CD4-positive, alpha-beta T cell treated with Interferon gamma for 1 hour (primary cell): ENCODE measurements around the gene LRRC8E.
"Not testable (repeated sequence)": the region's sequence is repeated elsewhere in the genome, so short reads cannot be mapped to it uniquely, and the experiment has no call there.

ENCODE experiments used
- DNase-seq: peaks from one replicate; pipeline ENCODE4 v3.0.0-alpha.2; 2020

The LRRC8E gene

DNA sequence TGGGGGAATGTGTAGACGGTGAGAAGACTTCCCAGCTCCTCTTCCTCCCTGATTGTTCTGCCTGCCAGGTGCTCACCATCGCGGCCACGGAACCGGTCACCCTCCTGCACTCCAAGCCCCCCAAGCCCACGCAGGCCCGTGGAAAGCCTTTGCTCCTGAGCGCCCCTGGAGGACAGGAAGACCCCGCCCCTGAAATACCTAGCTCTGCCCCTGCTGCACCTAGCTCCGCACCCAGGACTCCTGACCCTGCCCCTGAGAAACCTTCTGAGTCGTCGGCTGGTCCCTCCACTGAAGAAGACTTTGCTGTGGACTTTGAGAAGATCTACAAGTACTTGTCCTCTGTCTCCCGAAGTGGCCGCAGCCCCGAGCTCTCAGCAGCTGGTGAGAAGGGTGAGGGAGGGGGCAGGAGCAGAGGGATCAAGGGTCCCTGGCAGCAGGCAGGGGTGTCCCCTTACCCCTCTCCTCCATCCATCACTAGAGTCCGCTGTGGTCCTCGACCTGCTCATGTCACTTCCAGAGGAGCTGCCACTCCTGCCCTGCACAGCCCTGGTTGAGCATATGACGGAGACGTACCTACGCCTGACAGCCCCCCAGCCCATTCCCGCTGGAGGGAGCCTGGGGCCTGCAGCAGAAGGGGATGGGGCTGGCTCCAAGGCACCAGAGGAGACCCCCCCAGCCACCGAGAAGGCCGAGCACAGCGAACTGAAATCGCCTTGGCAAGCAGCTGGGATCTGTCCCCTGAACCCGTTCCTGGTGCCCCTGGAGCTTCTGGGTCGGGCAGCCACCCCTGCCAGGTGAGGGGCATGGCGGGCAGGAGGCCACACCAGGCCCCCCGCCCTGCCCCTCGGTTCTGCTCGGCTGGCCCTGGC is 33.9 kb downstream of the LRRC8E start:
- DNase-seq, result no peak

DNA sequence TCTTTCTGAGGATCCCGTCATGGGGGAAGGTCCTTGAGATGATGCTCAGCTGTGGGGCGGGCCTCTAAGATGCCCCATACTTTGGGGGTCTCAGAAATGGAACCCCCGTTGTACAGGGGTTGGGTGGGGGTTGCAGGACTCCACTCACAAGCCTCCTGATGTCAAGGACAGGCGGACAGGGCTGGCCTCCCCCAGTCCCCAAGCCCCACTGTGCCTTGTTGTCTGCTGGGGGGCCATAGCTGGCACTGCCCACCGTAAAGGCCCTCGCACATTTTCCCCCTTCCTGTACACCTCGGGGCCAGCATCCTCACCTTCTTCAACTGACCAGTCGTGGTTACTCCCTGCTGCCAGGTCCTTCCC is 34.5 kb downstream of the LRRC8E start:
- DNase-seq, result no peak

DNA sequence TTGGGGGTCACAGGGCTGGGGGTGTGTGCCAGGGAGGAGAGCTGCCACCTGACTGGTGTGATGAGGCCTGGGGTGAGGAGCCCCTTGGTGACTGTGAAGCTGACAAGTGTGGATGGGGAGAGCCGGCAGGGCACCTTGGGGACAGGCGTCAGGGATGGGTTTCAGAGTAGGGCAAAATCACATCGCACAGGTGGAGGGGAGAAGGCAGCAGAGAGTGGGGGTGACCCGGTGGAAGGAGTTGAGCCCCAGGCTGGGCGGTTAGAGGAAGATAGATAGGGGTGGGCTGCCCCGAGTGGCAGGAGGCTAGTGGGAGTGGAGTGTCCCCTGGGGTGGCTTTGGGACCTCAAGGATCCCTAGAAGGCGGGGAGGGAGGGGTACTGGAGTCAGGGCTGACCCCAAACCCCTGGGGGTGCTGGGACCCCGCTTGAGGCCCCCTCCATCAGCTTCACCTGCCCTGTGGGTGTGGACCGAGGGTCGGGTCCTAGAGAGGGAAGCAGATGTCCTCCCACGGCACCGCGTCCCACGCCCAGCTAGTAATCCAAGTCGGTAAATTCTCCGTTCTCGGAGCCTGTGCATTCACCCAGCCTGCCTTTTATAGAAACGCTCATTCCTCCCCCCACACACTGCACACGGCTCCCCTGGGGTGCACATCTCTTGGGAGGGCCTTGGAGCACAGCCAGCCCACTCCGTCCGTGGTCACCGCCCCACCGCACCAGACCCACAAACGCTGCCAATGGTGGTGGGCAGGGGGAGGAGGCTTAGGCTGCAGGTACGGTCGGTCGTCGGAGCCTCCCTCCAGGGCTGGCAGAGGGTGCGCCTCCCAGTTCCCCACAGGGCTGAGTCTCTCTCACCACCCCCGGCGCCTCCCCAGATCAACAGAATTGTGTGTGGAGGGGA is 35.2 kb downstream of the LRRC8E start:
- no peak for DNase-seq

DNA sequence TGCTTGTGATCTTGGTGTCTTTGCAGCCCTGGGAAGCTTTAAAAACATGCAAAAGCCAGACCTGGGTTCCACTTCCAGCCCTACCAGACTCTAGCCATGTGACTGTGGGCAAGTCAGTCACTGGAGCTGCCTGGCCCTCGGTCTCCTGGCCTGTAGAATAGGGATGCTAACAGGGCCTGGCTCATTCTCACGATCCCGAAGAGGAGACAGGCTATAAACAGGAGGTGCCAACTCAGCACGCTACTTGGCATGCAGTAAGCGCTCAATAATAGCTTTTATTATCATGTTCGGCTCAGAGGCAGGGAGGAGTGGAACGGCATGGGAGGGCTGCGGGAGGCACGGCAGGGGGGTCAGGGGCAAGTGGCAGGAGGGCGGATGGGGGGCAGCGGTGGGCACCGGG is 35.9 kb downstream of the LRRC8E start:
- no peak for DNase-seq

DNA sequence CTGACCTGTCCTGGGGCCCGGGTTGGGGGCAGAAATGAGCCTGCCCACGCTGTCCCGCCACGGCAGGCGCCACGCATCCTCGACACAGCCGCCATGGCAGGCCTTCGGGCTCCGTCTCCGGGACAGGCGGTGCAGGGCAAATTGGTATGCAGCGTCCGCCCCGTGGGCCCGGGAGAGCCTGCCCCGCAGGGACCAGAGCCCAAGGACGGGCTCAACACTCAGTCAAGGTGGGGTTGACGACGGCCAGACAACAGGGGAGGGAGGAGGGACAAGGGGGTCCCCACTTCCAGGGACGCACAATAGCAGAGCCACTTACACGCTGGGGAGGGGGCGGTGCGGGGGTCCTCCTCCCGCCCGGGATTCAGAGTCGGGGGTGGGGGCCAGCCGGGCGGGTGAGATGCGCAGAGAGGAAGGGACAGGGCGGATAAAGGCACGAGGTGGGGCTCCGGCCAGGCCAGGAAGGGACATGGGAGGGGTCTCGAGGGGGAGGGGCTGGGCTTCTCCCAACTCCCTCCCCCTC is 36.4 kb downstream of the LRRC8E start:
- DNase-seq, result no peak

DNA sequence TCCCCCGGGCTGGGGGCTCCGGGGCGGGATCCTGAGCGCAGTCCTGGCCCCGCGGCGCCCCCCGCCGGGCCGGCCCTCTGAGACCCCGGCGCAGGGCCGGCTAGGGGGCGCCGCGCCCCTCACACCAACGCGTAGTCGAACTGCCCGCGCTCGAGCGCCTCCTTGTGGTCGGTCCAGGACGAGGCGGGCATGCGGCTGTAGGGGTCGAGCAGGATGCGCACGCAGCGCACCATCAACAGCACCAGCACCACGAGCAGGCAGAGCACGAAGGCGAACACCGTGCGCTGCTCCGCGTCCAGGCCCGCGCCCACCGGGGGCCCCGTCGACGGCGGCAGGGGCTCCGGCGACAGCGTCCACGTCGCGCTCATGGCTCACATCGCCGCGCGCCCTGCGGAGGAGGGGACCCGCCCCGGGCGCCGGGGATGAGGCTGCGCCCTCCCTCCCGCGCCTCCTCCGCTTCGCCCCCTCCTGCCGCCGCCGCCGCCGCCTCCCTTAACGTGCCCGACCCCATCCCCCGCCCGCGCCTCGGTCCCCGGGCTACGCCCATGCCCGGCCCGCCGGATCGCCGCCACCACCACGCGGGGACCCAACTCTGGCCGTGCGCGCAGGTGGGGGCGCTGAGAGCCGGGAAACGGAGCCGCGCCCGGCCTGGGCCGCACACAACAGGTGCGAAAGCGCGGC is 37.0 kb downstream of the LRRC8E start:
- peak; percentile 79 for DNase-seq

DNA sequence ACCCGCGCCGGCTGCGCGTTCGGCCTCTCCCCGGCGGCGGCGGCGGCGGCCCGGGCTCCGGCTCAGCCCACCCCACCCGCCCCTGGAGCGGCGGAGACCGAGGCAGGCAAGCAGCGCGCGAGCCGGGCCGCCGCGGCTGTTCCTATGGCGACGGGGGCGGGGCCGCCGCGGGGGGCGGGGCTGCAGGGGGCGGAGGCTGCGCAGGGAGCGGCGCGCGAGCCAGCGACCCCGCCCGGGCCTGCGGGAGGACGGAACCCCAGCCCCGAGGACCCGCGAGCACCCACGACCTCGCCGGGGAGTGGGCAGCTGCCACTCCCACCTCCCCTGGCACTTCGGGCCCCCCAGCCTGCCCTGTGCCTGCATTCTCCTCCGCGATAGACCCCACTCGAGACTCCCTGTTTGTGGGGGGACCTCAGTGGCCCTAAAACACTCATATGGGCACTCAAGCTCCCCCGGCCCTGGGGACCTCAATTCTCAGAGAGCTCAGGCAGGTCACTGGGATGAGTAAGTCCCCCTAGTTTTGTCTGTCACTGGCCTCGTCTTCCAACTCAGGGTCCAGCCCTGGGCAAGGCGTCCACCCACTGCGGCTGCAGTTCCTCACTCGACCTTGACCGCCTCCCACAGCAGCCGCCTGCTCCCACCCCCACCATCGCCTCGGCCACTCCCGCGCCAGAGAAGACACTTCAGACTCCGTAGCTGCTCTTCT is 37.9 kb downstream of the LRRC8E start, which contains the start of gene CTXN1:
Gene CTXN1, minus strand, starts transcription at position 115 of the 706 bp plus-strand sequence. CDS start 597 bp downstream, outside the sequence.
- peak; percentile 71 for DNase-seq

DNA sequence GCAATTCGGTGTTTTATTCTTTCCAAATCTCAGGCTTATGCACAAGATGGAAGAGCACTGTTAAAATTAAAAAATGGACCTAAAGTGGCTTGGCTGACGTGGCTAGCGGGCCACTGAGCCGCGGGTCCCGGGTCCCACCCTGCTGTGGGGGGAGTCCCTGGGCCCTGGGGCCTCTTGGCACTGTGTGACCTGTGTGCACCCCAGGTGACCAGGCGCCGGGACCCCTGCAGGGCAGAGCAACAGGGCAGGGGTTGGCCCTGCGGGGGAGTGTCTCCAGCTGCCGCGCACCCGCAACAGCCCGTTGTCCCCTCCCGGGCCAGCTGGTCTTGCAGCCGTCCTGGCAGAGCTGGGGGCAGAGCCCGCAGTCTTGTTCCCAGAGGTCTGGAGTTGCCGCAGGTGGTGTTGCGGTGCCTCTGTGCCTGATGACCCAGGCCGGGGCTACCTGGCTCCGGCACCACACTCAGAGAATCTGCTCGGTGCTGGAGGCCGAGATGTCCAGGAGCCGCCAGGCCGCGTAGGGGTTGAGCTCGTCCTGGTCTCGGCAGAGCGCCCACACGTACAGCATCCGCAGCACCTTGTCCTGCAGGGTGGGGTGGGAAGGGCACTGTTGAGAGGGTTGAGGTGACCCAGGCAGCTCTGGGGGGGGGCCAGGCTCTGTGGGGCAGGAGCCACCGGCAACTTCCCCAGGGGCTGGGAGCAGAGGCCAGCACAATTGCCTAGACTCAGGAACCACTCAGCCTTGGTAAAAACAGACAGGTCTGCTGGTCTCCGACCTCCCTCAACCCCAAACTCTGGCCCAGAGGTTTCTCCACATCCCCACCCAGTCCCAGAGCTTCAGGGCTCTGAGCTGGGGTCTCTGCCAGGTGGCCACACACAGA is 38.7 kb downstream of the LRRC8E start:
- DNase-seq, result no peak

DNA sequence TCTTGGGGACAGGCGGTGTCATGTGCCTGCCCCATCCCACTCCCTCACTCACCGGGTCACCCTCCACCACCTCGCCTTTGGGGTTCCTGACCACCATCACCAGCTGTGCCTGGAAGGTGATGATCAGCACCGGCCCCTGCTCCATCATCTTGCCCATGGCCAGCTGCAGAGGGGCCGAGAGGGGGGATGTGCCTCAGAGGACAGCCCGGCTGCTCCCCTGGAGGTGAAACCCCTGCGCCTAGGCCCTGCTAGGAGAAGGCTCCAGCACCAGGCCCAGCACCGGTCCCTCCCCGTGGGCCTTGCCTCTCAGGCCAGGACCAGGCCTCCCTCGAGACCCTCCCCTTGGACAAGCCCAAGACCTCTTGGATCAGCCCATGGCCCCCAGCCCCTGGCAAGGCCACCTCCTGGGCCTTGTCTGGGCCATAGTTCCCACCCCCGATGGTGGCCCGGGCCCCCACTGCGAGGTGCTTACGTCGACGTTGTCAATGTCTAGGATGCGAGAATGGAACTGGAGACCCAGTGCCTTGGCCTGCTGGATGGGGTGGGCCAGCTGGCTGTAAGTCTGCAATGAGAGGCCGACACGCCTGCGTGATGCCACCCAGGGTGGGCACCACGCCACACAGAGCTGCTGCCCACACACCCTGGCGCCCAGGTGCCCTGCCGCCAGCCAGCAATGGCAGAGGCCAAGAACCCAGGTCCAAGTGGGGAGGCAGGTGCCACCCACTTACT is 39.5 kb downstream of the LRRC8E start:
- no peak for DNase-seq

DNA sequence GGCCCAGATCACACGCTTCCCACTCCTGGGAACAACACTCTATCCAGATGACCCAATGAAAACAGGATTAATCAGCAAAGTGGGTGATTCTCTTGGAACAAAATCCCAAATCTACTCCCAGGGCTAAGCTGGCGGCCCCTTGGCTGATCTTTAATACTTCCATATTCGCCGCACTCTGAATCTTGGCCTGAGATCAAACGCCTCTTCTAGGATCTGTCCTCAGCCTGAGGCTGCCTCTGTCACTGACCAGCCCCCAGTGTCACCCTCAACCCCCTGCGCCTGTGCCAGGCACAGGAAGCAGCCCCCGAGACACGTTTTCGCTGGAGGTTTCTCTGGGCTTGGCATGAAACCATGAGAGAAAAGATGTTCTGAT is 40.0 kb downstream of the LRRC8E start:
- no peak for DNase-seq

DNA sequence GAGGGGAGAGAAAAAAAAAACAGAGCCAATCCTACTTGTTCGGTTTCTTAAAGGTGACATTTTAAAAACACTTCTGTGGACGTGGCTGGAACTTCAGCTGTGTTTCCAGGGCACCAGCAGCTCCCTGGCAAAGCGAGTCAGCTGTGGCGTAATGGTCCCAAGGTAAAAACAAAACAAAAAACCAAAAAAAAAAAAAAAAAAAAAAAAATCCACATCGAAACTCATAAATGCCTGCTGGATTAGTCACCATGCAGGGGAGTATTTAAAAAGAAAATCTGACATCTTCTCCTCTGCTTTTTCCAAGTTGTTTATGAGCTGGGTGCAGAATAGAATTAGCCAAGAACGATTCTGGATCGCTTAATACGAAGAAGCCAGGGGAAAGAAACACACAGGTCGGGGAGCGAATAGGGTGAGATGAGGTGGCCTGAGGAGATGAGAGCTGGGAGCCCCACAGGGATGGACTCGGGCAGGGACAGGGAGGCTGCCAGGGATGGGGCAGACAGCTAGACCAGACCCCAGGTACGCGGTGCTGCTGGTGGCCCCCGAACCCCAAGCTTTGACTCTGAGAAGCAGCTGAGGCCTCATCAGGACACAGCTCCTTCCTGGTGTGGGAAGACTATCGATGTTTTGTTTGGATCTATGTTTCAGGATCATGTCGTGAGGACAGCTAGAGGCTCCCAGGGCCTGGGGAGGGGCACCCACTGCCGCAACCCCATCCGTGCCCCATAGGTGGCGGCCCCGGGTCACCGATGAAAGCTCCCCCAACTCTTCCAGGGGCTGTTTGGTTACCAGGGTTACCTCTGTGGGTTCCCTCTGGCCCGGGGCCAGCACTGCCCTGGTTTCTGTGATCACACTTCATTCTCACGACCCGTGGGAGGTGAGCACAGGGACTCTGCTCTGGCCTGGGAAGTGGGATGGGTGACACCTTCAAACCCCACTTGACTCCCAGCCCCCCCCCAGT is 40.7 kb downstream of the LRRC8E start:
- DNase-seq, result peak; percentile 71

DNA sequence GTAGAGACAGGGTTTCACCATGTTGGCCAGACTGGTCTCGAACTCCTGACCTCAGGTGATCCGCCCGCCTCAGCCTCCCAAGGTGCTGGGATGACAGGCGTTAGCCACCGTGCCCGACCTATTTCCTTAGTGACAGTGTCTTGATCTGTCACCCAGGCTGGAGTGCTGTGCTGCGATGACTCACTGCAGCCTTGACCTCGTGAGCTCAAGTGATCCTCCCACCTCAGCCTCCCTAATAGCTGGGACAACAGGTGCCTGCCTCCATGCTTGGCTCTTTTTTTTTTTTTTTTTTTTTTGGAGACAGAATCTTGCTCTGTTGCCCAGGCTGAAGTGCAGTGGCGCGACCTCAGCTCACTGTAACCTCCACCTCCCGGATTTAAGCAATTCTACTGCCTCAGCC is 41.7 kb downstream of the LRRC8E start:
- not testable (repeated sequence) for DNase-seq

DNA sequence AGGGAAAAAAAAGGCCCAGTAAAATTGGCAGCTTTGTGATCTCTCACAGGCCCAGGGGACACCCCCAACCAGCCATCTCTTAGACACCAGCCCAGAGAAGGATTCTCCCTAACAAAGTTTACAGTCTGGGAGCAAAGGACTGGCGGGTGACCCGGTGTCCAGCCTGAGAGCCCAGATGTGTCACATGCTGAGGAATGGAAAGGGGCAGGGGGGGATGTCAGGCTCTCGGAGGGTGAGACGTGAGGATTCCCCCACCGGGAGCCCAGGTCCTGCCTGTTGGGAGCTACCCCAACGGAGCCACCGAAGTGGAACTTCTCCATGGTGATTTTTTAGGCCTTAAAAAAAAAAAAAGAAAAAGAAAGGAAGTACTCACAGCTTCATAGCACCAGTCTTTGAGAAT is 42.5 kb downstream of the LRRC8E start:
- DNase-seq, result no peak

DNA sequence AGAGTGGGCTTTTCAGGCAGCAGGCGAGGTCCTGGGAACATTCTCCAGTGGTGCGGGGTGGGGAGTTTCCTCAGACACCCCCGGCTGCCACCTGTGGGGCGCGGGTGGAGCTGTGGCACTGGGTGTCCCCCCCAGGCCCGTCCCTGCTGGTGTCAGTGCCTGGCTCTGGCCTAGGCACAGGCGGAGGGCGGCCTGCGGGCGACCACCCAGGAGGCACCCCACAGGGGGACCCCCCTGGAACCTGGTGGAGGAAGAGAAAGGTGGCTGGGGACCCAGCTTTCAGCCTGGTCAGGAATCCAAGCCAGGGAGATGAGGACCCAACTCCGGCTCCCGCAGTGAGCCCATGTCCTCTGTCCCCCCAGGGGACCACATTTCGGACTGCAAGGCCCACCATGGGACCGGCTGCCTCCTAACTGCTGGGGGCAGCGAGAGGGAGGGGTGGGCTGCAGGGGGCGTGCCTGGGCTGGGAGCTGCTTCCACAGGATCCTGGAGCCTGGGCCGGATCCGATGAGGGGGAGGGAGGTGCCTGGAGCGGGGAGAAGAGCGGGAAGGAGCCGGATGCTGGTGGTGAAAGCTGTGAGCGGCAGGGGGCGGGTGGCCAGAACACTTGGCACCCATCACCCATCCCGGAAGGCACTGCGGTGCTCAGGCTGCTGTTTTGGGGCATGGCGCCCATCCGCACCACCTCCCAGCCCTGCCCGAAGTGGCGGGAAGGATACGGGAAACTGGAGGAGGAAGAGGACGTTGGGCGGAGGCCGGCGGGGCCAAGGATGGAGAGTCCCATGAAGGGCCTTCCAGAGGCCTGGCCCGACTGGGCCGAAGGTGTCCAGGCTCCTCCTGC is 43.1 kb downstream of the LRRC8E start:
- no peak for DNase-seq

DNA sequence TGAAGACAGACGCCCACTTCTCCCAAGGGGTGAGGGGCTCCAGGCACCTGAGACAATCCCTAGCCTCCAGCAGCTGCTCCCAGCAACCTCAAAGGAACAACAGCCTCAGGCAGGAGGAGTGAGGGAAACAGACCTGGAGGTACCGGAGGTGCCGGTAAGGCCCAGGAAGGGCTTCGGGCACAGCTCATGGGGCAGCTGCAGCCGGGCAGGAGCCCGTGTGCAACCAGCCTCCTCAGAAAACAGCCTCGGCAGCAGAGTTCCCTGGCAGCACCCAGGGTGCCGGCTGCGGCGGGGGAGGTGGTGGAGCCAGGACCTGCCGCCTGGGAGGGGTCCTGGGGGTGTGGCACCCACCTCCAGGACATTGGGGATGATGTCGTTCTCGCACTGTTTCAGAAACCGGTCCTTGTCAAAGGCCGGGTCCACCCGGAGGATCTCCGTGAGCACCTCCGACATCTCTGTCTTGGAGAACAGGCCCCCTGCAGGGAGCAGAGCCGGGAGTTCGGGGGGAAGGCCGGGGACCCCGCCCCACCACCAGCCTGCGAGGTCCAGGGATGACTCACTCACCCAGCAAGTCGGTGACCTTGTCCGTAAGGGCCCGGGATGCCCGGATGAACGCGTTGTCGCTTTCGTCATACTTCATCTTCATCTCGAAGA is 44.1 kb downstream of the LRRC8E start:
- no peak for DNase-seq

DNA sequence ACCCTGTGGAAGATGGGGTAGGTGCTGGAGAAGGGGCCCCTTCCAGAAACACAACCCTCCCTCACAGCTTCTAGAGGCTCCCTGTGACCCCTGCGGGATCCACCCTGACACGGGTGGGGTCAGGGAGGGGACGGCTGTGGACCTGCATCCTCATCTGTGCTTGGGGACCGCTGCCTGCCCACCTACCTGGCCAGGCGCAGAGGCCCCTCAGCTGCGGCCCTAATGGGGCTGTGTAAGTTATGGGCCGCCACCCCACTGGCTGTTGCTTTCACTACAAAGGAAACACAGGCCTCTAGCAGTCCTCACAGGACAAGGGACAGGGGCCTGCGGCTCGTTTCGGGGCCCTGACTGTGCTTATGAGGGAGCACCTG is 44.6 kb downstream of the LRRC8E start:
- DNase-seq, result no peak

DNA sequence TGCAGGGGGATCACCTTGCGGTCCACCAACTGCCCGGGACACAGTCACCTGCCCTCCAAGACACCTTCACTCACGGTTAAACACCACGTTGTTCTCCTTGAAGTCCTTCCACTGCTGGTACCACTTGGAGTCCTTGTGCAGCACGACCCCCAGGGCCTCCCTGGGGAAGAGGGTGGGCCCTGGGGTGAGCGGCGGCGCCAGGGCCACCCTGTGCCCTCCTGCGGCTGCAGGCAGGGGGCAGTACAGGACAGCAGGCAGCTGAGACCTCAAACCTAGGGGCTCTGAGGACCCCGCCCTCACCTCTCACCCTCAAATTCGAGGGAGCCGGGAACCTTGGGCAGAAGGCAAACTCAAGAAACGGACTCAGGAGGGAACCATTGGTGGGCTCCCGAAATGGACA is 45.1 kb downstream of the LRRC8E start:
- DNase-seq, result no peak
